ENCODE measurements around the gene ZNF253.
"Not testable (repeated sequence)": the region's sequence is repeated elsewhere in the genome, so short reads cannot be mapped to it uniquely, and the experiment has no call there.

ZNF253 gene

DNA sequence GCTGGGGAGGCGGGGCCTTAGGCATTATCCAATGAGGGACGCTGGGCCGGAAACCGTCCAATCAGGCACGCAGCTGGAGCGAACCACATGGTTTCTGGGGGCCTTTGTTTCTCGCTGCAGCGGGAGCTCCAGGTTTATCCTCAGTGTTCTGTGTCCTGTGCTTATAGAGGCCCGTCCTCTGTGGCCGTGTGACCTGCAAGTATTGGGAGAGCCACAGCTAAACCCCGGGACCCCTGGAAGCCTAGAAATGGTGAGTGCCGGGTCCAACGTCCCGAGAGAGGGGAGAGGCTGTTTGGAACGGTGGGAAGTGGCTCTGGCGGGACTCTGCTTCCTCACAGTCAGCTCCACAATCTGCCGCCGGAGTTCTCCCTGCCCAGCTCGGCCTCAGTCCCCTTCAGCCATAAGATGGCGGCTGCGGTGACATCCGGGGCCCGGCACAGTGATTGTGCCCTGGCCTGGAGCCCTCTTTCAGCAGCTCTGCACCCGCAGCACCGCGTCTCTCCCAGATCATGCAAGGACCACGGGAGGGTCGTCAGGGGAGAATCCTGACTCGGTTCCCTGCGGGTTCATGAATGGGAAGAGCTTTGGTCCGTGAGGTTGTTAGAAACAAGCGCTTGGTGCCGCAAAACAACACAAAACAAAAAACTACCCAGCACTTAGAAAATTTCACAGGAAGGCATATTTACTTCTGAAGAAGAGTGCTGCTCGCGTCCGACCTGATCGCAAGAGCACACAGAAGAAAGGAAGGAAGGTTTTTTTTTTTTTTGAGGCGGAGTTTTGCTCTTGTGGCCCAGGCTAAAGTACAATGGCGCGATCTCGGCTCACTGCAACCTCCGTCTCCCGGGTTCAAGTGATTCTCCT, at the start of gene ZNF253:
Gene ZNF253 (plus strand): TSS at position 133 of the 861 bp plus-strand sequence. CDS start 115 bp downstream, at position 248.
- DNase-seq, result peak; percentile 90

DNA sequence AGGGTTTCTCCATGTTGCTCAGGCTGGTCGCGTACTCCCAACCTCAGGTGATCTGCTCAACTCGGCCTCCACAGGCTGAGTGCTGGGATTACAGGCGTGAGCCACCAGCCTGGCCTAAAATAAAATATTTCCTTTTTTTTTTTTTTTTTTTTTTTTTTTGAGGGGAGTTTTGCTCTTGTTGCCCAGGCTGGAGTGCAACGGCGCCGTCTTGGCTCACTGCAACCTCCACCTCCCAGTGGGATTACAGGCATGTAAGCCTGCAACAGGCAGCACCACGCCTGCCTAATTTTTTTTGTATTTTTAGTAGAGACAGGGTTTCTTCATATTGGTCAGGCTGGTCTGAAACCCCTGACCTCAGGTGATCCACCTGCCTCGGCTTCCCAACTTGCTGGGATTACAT, 49.0 kb upstream of the ZNF253 start:
- no peak for DNase-seq

DNA sequence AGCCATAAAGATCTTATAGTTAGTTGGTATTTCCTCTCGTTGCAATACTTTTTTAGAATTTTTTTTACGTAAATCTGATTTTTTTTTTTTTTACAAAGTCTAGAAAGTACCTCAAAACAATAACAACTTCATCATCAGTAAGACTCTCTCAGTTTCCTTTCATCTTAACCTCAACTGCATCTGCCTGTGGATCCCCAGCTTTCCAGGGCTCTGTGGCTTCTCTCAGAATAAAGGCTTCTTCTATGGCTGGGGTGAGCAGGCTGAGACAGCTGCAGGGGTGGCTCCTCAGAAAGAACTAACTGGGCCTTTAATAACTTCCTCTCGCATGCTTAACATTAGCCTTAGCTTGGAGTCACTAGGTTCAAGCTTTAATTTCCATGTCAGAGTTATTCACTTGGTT, 48.3 kb upstream of the ZNF253 start:
- no peak for DNase-seq

DNA sequence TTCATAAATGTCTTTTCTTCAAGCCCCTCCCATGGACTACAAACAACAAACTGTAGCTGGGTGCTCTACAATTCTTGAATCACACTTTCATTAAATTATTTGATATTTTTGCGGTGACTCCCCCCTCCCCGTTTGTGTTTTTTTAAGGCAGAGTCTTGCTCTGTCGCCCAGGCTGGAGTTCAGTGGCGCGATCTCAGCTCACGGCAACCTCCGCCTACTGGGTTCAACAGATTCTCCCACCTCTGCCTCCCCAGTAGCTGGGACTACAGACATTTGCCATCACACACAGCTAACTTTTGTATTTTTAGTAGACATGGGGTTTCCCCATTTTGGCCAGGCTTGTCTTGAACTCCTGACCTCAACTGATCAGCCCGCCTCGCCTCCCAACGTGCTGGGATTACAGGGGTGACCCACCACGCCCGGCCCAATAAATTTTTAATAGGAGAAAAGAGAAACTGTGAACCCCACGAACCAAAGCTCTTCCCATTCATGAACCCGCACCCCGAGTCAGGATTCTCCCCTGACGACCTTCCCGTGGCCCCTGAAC, 44.8 kb upstream of the ZNF253 start:
- DNase-seq, result no peak

DNA sequence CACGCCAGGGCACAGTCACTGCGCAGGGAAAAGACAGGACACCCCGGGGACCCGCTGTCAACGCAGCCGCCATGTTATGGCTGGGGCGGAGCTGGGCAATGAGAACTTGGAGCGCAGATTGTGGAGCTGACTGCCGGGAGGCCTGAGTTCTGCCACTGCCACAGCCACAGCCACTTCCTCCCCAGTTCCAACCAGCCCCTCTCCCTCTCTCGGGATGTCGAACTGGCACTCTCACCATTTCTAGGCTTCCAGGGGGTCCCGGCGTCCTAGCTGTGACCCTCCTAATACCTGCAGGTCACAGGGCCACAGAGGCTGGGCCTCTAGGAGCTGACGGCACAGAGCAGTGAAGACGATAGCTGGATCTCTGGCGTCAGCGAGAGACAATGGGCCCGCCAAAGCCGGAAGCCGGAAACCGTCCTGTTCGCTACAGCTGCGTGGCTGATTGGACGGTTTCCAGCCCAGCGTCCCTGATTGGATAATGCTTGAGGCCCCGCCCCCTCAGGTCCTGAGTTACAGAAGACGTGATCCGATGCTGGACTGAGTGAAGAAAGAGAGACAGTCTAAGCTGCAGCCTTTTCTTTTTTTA, 44.2 kb upstream of the ZNF253 start, which contains the start of gene ZNF506:
Gene ZNF506 (minus strand): TSS at position 385 of the 586 bp plus-strand sequence. CDS start 147 bp downstream, at position 238.
- DNase-seq, result peak; percentile 91

- DNase-seq, result not testable (repeated sequence)
These were observed 43.7 kb upstream of the ZNF253 start for GRCh38 chr19:19821976-19822375.

- DNase-seq, result no peak
These were observed 41.8 kb upstream of the ZNF253 start for GRCh38 chr19:19823916-19824315.

- DNase-seq, result no peak
These were observed 38.8 kb upstream of the ZNF253 start for GRCh38 chr19:19826875-19827274.

DNA sequence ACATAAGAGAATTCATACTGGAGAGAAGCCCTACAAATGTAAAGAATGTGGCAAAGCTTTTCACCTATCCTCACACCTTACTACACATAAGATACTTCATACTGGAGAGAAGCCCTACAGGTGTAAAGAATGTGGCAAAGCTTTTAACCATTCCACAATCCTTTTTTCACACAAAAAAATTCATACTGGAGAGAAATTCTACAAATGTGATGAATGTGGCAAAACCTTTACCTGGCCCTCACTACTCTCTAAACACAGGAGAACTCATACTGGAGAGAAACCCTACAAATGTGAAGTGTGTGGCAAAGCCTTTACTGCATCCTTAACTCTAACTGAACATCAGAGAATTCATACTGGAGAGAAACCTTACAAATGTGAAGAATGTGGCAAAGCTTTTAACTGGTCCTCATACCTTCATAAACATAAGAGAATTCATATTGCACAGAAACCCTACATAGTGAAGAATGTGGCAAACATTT, 30.1 kb upstream of the ZNF253 start:
- DNase-seq, result no peak

GRCh38 chr19:19847781-19848180, 17.9 kb upstream of the ZNF253 start:
- no peak for DNase-seq

DNA sequence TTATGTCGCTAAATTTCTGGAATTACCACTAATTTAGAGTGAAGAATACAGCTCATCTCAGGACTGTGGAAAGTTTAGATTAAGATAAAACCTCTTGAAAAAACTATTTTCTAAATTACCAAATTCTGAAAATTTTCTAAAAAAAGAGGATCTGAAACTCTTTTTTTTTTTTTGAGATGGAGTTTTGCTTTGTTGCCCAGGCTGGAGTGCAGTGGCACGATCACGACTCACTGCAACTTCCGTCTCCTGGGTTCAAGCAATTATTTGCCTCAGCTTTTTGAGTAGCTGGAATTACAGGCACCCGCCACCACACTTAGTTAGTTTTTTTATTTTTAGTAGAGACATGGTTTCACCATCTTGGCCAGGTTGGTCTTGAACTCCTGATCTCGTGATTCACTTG, 16.6 kb upstream of the ZNF253 start:
- DNase-seq, result no peak

- DNase-seq, result peak; percentile 22
These were observed 13.9 kb upstream of the ZNF253 start for GRCh38 chr19:19851740-19852139.

GRCh38 chr19:19858751-19859150, 6.9 kb upstream of the ZNF253 start:
- no peak for DNase-seq

DNA sequence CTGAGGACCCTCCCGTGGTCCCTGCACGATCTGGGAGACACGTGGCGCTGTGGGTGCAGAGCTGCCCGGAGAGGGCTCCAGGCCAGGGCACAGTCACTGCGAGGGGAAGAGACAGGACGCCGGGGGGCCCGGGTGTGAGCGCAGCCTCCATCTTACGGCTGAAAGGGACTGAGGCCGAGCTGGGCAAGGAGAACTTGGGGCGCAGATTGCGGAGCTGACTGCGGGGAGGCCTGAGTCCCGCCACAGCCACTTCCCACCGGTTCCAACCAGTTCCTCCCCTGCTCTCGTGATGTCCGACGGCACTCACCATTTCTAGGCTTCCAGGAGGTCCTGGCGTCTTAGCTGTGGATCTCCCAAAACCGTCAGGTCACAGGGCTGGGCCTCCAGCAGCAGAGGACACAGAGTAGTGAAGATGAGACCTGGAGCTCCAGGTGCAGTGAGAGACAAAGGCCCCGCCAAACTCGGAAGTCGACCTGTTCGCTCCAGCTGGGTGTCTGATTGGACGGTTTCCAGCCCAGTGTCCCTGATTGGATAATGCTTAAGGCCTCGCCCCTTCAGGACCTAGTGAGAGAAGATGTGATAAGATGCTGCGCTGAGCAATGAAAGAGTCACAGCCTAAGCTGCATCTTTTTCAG, 4.8 kb upstream of the ZNF253 start:
- no peak for DNase-seq

DNA sequence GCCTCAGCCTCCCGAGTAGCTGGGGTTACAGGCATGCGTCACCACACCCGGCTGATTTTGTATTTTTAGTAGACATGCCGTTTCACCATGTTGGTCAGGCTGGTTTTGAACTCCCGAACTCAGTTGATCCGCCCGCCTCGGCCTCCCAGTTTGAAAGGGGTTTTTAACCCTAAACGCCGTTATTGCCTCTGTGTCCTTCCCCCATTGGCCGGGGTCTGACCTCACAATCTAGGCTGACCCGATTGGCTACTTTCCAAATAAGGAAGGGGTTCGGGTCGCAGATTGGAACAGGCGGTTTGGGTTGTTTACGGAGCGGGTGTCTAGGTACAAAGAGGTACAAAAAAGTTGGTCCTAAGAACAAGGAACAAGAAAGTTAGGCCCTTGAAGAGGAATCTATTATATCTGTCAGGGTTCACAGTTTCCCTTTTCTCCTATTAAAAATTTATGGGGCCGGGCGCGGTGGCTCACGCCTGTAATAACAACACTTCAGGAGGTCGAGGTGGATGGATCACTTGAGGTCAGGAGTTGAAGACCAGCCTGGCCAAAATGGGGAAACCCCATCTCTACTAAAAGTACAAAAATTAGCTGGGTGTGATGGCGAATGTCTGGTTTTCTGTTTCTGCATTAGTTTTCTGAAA, 1.0 kb downstream of the ZNF253 start:
- DNase-seq, result peak; percentile 22

DNA sequence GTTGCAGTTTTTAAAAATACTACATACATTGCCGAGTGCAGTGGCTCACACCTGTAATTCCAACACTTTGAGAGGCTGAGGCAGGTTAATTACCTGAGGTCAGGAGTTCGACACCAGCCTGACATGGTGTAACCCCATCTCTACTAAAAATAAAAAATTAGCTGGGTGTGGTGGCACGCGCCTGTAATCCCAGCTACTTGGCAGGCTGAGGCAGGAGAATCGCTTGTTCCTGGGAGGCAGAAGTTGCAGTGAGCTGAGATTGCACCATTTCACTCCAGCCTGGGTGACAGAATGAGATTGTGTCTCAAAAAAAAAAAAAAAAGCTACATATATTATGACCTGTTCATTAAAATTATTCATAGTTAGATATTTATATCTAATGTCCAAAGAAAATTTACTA, 4.4 kb downstream of the ZNF253 start:
- DNase-seq, result not testable (repeated sequence)

GRCh38 chr19:19871932-19872331, 6.2 kb downstream of the ZNF253 start:
- no peak for DNase-seq

DNA sequence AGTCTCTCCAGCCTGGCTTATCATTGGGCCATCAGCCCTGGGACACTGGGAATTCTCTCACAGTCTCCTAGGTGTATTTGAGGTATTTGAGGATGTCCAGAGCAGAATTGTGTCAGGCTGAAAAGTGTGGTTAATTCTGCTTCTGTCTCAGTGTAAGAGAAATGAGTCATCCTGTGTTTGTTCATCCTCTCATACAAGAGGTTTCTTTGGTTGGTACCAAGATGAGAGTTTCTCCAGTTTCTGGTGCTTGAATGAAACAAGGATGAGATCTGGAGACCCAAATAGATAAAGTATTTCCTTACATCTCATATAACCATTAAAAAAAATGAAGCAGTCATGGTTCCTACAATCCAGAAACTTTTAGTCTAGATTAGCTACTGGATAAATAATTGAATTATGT, 7.7 kb downstream of the ZNF253 start:
- no peak for DNase-seq

- DNase-seq, result no peak
These were observed 12.0 kb downstream of the ZNF253 start for GRCh38 chr19:19877724-19878123.

DNA sequence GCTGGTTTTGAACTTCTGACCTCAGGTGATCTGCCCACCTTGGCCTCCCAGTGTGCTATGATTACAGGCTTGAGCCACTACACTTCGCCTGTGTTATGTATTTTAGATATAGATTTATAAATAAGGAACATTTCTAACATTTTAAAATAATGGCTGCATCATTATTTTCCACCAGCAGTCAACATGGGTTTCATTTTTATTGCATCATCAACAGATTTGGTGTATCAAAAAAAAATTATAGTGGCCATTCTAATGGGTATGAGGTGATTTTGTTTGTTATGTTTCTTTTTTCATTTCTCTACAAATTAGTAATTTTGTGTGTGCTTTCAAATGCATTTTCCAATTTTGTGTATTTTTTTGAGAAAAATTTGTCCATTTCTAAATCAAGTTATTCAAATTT, 18.9 kb downstream of the ZNF253 start:
- DNase-seq, result no peak

GRCh38 chr19:19892055-19892941, 26.6 kb downstream of the ZNF253 start:
- DNase-seq, result not testable (repeated sequence)

Data from GF-D8 (cell line).